Activated T-cell treated with anti-CD3 and anti-CD28 coated beads, Interleukin-2, amount 50 U/mL, for 4 hours (primary cell): ENCODE measurements around the gene KRTAP10-1. TPM values are rescaled to one million over a fixed set of nuclear protein-coding genes. Genes with fewer than 3 reads are reported as not detected.
"Not testable (repeated sequence)": the region's sequence is repeated elsewhere in the genome, so short reads cannot be mapped to it uniquely, and the experiment has no call there.

ENCODE experiments used
- ATAC-seq, 2 donors: fragments of 200-7000 bp; cut with Tn5 transposase; one replicate each; pipeline ENCODE4 v1.10.0; 2021
- DNase-seq: peaks from one replicate; pipeline ENCODE4 v3.0.0-alpha.2; 2020
- H3K27me3 Mint-ChIP-seq: one replicate; pipeline ENCODE4 v1.8.0; 2021; ENCODE audit warnings: low read depth, mixed read lengths
- H3K36me3 Mint-ChIP-seq: one replicate; pipeline ENCODE4 v1.8.0; 2022; ENCODE audit warnings: mixed read lengths; ENCODE audit not compliant: insufficient read depth
- H3K4me1 Mint-ChIP-seq: one replicate; pipeline ENCODE4 v1.8.0; 2021; ENCODE audit warnings: low read depth, mixed read lengths
- H3K4me3 Mint-ChIP-seq: one replicate; pipeline ENCODE4 v1.8.0; 2021; ENCODE audit warnings: mild to moderate bottlenecking, moderate library complexity, mixed read lengths
- H3K9me3 Mint-ChIP-seq: one replicate; pipeline ENCODE4 v1.8.0; 2021; ENCODE audit warnings: mixed read lengths
- total RNA-seq, 3 donors: library from RNA; stranded (reverse); gene quantifications; one replicate each; pipeline ENCODE4 v1.2.1, GENCODE V29; 2021

The KRTAP10-1 gene
- total RNA-seq, 3 donors from 2014 or later: not detected

DNA sequence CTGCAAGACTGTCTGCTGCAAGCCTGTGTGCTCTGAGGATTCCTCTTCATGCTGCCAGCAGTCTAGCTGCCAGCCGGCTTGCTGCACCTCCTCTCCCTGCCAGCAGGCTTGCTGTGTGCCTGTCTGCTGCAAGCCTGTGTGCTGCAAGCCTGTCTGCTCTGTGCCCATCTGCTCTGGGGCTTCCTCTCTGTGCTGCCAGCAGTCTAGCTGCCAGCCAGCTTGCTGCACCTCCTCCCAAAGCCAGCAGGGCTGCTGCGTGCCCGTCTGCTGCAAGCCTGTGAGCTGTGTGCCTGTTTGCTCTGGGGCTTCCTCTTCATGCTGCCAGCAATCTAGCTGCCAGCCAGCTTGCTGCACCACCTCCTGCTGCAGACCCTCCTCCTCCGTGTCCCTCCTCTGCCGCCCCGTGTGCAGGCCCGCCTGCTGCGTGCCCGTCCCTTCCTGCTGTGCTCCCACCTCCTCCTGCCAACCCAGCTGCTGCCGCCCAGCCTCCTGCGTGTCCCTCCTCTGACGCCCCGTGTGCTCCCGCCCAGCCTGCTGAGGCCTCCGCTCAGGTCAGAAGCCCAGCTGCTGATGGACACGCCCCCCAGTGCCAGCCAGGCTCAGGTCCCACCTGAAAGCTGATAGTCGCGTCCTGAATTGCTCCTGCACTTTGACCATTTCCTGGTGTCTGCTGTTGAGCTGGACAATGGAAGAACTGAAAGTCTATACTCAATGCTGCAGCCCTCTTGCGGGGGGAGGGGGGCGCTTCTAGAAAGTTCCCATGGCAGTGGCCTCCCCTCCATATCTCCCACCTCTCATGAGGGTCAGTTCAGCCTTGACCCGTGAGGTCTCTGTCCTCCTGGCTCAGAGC, 34.7 kb upstream of the KRTAP10-1 start:
- peaks cover 2% of the 10 kb centered on the region for H3K36me3 Mint-ChIP-seq
- H3K9me3 Mint-ChIP-seq: peaks cover 12% of the 10 kb centered on the region
- H3K4me3 Mint-ChIP-seq: no peak overlapping the region
- H3K27me3 Mint-ChIP-seq: peaks cover 10% of the 10 kb centered on the region
- DNase-seq (no peak), ATAC-seq (no peak)
- peaks cover 4% of the 10 kb centered on the region for H3K4me1 Mint-ChIP-seq

- ATAC-seq, DNase-seq, H3K27me3 Mint-ChIP-seq, H3K4me1 Mint-ChIP-seq, H3K36me3 Mint-ChIP-seq, H3K4me3 Mint-ChIP-seq: not testable (repeated sequence)
- peaks cover 12% of the 10 kb centered on the region for H3K9me3 Mint-ChIP-seq
These were observed 33.8 kb upstream of the KRTAP10-1 start, which contains the start of gene KRTAP10-4 for GRCh38 chr21:44573630-44574456. KRTAP10-4 (plus strand) TSS chr21:44573729; CDS start chr21:44573759, 30 bp downstream.

- DNase-seq (no peak), ATAC-seq (no peak)
- peaks cover 11% of the 10 kb centered on the region for H3K9me3 Mint-ChIP-seq
- H3K36me3 Mint-ChIP-seq: peaks cover 2% of the 10 kb centered on the region
- H3K27me3 Mint-ChIP-seq: peaks cover 9% of the 10 kb centered on the region
- H3K4me3 Mint-ChIP-seq: no peak overlapping the region
- H3K4me1 Mint-ChIP-seq: peaks cover 4% of the 10 kb centered on the region
These were observed 33.1 kb upstream of the KRTAP10-1 start for GRCh38 chr21:44572959-44573583.

DNA sequence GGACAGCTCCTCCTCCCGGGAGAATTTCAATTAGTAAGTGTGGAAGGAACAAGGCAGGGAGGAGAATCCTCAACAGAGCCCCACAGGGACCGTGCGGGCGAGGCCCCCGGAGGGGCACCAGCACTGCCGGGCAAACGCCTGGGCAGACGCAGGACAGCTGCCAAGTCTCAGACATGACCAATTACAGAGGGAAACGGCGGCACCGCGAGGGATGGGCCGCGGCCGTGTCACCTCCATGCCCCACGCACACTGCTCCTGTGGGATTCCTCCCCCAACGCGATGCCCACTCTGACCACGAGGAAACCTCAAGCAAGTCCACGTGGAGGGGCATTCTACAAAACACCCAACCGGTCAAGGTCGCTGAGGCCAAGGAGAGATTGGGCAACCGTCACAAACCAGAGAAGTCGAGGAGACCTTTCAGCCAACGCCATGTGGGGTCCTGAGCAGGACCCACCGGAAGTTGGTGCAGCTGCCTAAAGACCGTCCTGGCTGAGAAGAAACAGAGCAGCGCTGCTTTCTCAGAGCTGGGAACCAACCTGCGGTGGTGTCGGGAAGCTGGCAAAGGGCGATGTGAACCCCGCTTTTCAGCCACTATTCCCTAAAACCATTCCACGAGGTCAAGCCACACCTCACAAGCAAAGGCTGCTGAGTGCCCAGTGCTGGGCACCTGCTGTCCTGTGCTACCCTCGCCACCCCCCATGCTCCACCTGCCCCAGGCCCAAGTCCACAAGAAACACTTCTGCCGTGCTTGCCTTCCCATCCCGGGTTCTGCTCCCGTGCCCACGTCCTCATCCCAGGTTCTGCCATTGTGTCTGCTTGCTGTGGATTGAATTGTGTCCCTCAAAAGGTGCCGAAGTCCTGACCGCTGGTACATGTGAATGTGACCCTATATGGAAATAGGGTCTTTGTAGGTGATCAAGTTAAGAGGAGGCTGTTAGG, 32.1 kb upstream of the KRTAP10-1 start:
- Mint-ChIP-seq H3K4me3 (no peak overlapping the region), H3K9me3 (peaks cover 5% of the 10 kb centered on the region), H3K4me1 (peaks cover 4% of the 10 kb centered on the region), H3K27me3 (peaks cover 9% of the 10 kb centered on the region), H3K36me3 (no peaks in the 10 kb centered on the region)
- no peak for ATAC-seq
- DNase-seq: no peak

DNA sequence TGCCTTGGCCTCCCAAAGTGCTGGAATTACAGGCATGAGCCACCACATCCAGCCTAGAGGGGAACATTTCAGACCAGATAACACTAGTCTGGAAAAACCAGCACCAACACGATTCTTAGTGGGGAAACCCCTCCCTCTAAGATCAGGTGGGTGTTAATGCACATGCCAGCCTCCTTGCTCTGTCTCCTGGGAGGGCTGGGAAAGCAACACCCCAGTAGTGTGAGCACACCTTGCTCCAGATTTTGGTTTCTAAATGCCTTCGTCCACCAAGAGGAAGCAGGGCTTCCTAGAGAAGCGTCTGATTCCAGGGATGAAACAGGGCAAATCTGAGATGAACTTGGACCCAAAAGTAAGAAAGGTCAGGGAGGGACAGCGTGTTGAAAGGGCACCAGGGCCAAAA, 31.3 kb upstream of the KRTAP10-1 start:
- peaks cover 4% of the 10 kb centered on the region for H3K9me3 Mint-ChIP-seq
- DNase-seq: no peak

GRCh38 chr21:44569861-44570517, 30.0 kb upstream of the KRTAP10-1 start:
- Mint-ChIP-seq H3K4me1 (peaks cover 9% of the 10 kb centered on the region), H3K27me3 (peaks cover 9% of the 10 kb centered on the region), H3K9me3 (peaks cover 4% of the 10 kb centered on the region), H3K36me3 (no peaks in the 10 kb centered on the region), H3K4me3 (no peak overlapping the region)
- no peak for DNase-seq
- ATAC-seq: no peak

More for the DNA sequence above, 31.3 kb upstream of the KRTAP10-1 start:
- ATAC-seq: no peak
- H3K36me3 Mint-ChIP-seq: no peaks in the 10 kb centered on the region
- peaks cover 9% of the 10 kb centered on the region for H3K27me3 Mint-ChIP-seq
- H3K4me3 Mint-ChIP-seq: no peak overlapping the region
- peaks cover 4% of the 10 kb centered on the region for H3K4me1 Mint-ChIP-seq

- Mint-ChIP-seq H3K27me3 (peaks cover 6% of the 10 kb centered on the region), H3K9me3 (peaks cover 4% of the 10 kb centered on the region), H3K4me3 (no peak overlapping the region), H3K4me1 (peaks cover 13% of the 10 kb centered on the region), H3K36me3 (no peaks in the 10 kb centered on the region)
- DNase-seq (no peak), ATAC-seq (no peak)
These were observed 28.9 kb upstream of the KRTAP10-1 start for GRCh38 chr21:44568667-44569556.

- H3K4me1 Mint-ChIP-seq: peaks cover 13% of the 10 kb centered on the region
- H3K36me3 Mint-ChIP-seq: no peaks in the 10 kb centered on the region
- ATAC-seq: no peak
These were observed 28.3 kb upstream of the KRTAP10-1 start for GRCh38 chr21:44568261-44568660.

GRCh38 chr21:44567481-44568171, 27.6 kb upstream of the KRTAP10-1 start:
- Mint-ChIP-seq H3K9me3 (peaks cover 13% of the 10 kb centered on the region), H3K4me3 (no peak overlapping the region), H3K36me3 (no peaks in the 10 kb centered on the region), H3K27me3 (peaks cover 3% of the 10 kb centered on the region), H3K4me1 (peaks cover 13% of the 10 kb centered on the region)
- DNase-seq (no peak), ATAC-seq (no peak)

More at GRCh38 chr21:44568261-44568660, 28.3 kb upstream of the KRTAP10-1 start:
- peaks cover 6% of the 10 kb centered on the region for H3K27me3 Mint-ChIP-seq
- peaks cover 6% of the 10 kb centered on the region for H3K9me3 Mint-ChIP-seq
- no peak overlapping the region for H3K4me3 Mint-ChIP-seq
- DNase-seq: no peak

GRCh38 chr21:44566403-44566802, 26.4 kb upstream of the KRTAP10-1 start:
- Mint-ChIP-seq H3K9me3 (peaks cover 22% of the 10 kb centered on the region), H3K4me3 (no peak overlapping the region), H3K4me1 (peaks cover 13% of the 10 kb centered on the region), H3K36me3 (no peaks in the 10 kb centered on the region), H3K27me3 (no peaks in the 10 kb centered on the region)
- ATAC-seq (no peak), DNase-seq (no peak)

DNA sequence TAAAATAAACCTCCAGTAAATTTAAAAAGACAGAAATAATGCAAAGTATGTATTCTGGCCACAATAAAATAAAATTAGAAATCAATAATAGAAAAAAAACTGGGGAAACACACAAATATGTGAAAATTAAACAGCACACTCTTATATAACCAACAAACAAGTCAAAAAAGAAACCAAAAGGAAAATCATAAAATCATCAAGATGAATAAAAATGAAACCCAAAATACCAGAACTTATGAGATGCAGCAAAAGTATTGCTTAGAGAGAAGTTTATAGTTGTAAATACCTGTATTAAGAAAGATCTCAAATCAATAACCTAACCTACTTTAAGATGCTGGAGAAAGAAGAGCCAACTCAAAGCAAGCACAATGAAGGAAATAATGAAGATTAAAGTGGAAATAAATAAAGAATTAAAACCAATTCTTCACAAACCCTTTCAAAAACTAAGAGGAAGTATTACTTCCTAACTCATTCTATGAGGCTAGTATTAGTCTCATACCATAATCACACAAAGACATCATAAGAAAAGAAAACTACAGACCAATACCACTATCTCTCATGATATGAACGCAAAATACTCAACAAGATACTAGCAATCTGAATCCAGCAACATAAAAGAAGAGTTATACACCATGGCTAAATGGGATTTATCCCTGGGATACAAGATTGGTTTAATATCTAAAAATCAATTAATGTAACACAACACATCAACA, 25.0 kb upstream of the KRTAP10-1 start:
- H3K4me1 Mint-ChIP-seq: peaks cover 13% of the 10 kb centered on the region
- no peaks in the 10 kb centered on the region for H3K36me3 Mint-ChIP-seq
- ATAC-seq (no peak), DNase-seq (no peak)
- H3K4me3 Mint-ChIP-seq: no peak overlapping the region
- peaks cover 34% of the 10 kb centered on the region for H3K9me3 Mint-ChIP-seq
- H3K27me3 Mint-ChIP-seq: no peaks in the 10 kb centered on the region
